Measurements from ENCODE around the gene SAMHD1.

DNA sequence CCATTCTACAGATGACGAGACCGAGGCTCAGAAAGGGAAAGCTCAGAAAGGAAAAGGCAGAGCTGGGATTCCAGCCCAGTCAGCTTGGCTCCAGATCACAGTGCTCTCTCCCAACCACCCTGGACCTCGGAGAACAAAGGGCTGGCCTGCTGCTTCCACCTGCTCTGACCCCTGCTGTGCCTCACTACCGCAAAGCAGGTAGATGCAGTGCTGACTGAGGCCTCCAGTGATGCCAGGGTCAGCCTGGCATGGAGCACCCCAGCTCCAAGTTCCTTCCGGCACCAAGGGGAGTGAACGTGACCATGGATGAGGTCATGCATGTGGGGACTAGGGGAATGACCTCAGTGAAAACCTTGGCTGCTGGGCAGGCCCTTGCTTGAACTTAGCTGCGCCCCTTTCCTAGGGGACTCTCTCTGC, 96.3 kb downstream of the SAMHD1 start:
- TF ChIP-seq, protein P1, sequence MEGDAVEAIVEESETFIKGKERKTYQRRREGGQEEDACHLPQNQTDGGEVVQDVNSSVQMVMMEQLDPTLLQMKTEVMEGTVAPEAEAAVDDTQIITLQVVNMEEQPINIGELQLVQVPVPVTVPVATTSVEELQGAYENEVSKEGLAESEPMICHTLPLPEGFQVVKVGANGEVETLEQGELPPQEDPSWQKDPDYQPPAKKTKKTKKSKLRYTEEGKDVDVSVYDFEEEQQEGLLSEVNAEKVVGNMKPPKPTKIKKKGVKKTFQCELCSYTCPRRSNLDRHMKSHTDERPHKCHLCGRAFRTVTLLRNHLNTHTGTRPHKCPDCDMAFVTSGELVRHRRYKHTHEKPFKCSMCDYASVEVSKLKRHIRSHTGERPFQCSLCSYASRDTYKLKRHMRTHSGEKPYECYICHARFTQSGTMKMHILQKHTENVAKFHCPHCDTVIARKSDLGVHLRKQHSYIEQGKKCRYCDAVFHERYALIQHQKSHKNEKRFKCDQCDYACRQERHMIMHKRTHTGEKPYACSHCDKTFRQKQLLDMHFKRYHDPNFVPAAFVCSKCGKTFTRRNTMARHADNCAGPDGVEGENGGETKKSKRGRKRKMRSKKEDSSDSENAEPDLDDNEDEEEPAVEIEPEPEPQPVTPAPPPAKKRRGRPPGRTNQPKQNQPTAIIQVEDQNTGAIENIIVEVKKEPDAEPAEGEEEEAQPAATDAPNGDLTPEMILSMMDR (conservative IDR thresholded peaks at IDR 0.05; ENCODE audit: low read length), result no peak
- no peak for TF ChIP-seq EZH2phosphoT487 (IDR thresholded peaks at IDR 0.05; ENCODE audit: borderline replicate concordance, low read depth, low read length)
